HUES6 (cell line): ENCODE data around the gene TRIM33.
"Not testable (repeated sequence)": the region's sequence is repeated elsewhere in the genome, so short reads cannot be mapped to it uniquely, and the experiment has no call there.

Source experiments
- H3K27ac ChIP-seq: 2 replicates; pipeline ENCODE4 v1.7.0; 2013; ENCODE audit warnings: low read depth, mild to moderate bottlenecking, low read length, inconsistent platforms
- H3K27me3 ChIP-seq: 2 replicates; pipeline ENCODE4 v1.6.1; 2013; ENCODE audit warnings: low read length; ENCODE audit not compliant: control insufficient read depth, insufficient read depth
- H3K36me3 ChIP-seq: 2 replicates; pipeline ENCODE4 v1.6.1; 2013; ENCODE audit warnings: low read length; ENCODE audit not compliant: control insufficient read depth, insufficient read depth
- H3K4me1 ChIP-seq: 2 replicates; pipeline ENCODE4 v1.6.1; 2013; ENCODE audit warnings: low read length; ENCODE audit not compliant: control insufficient read depth, insufficient read depth
- H3K4me3 ChIP-seq: 2 replicates; pipeline ENCODE4 v1.5.1; 2013; ENCODE audit warnings: low read depth, low read length
- H3K9ac ChIP-seq: one replicate; pipeline ENCODE4 v1.6.1; 2013; ENCODE audit warnings: mild to moderate bottlenecking, low read length
- H3K9me3 ChIP-seq: 2 replicates; pipeline ENCODE4 v1.6.1; 2013; ENCODE audit warnings: low read depth, low read length; ENCODE audit not compliant: control insufficient read depth, insufficient read depth

TRIM33 gene

GRCh38 chr1:114490274-114490693 is 20.7 kb downstream of the TRIM33 start:
- H3K4me3 ChIP-seq: no peak overlapping the region
- H3K27ac ChIP-seq: no peak overlapping the region
- no peaks in the 10 kb centered on the region for H3K4me1 ChIP-seq
- no peaks in the 10 kb centered on the region for H3K27me3 ChIP-seq
- peaks cover 4% of the 10 kb centered on the region; the same call in 1 of the 2 replicates for H3K9me3 ChIP-seq
- H3K9ac ChIP-seq: no peak overlapping the region
- no peaks in the 10 kb centered on the region for H3K36me3 ChIP-seq

DNA sequence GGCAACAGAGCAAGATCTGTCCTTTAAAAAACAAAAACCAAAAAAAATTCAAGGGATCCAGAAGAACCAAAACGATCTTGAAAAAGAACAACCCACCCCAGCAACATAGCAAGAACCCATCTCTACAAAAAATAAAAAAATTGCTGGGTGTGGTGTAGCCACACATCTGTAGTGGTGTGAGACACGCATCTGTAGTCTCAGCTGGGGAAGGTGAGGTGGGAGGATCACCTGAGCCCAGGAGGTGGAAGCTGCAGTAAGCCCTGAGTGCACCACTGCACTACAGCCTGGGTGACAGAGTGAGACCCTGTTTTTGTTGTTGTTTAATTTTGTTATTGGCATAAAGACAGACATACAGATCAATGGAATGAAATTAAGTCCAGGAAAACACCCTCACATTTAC is 22.3 kb downstream of the TRIM33 start:
- Histone ChIP-seq H3K27me3 (no peaks in the 10 kb centered on the region), H3K36me3 (no peaks in the 10 kb centered on the region), H3K4me3 (no peak overlapping the region), H3K4me1 (no peaks in the 10 kb centered on the region), H3K9me3 (peaks cover 5% of the 10 kb centered on the region; the same call in 1 of the 2 replicates), H3K27ac (no peak overlapping the region), H3K9ac (no peak overlapping the region)

GRCh38 chr1:114485286-114485685 is 25.7 kb downstream of the TRIM33 start:
- H3K4me1 ChIP-seq: no peaks in the 10 kb centered on the region
- peaks cover 10% of the 10 kb centered on the region; the same call in 1 of the 2 replicates for H3K9me3 ChIP-seq
- H3K36me3 ChIP-seq: peaks cover 6% of the 10 kb centered on the region; the same call in 1 of the 2 replicates
- H3K27me3 ChIP-seq: no peaks in the 10 kb centered on the region
- no peak overlapping the region for H3K9ac ChIP-seq
- H3K4me3 ChIP-seq: no peak overlapping the region
- no peak overlapping the region for H3K27ac ChIP-seq

DNA sequence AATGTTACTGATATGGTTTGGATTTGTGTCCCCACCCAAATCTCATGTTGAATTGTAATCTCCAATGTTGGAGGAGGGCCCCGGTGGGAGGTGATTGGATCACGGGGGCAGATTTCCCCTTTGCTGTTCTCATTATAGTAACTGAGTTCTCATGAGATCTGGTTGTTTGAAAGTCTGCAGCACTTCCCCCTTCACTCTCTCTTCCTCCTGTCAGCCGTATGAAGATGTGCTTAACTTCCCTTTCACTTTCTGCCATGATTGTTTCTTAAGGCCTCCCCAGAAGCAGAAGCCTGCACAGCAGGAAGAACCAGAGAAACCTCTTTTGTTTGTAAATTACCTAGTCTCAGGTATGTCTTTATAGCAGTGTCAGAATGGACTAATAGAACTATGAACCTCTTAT is 28.4 kb downstream of the TRIM33 start:
- H3K9ac ChIP-seq: no peak overlapping the region
- H3K27ac ChIP-seq: no peak overlapping the region
- no peak overlapping the region for H3K4me3 ChIP-seq
- H3K9me3 ChIP-seq: peaks cover 15% of the 10 kb centered on the region; the same call in 1 of the 2 replicates
- no peaks in the 10 kb centered on the region for H3K27me3 ChIP-seq
- H3K4me1 ChIP-seq: peaks cover 4% of the 10 kb centered on the region; the same call in 1 of the 2 replicates
- H3K36me3 ChIP-seq: peaks cover 8% of the 10 kb centered on the region; the same call in 1 of the 2 replicates

DNA sequence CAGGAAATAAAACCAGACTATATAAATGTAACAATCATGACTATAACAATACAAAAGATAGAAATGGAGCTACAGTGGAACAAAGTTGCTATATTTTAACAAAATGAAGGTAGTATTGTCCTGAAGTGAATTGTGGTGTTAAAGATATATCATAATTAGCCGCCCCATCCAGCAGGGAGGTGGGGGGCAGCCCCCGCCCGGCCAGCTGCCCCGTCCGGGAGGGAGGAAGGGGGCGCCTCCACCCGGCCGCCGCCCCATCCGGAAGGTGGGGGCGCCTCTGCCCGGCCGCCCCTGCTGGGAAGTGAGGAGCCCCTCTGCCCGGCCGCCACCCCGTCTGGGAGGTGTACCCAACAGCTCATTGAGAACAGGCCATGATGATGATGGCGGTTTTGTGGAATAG is 31.4 kb downstream of the TRIM33 start:
- not testable (repeated sequence) for H3K4me3 ChIP-seq, H3K27ac ChIP-seq, H3K36me3 ChIP-seq, H3K9ac ChIP-seq, H3K4me1 ChIP-seq, H3K27me3 ChIP-seq
- peaks cover 16% of the 10 kb centered on the region; the same call in 1 of the 2 replicates for H3K9me3 ChIP-seq

DNA sequence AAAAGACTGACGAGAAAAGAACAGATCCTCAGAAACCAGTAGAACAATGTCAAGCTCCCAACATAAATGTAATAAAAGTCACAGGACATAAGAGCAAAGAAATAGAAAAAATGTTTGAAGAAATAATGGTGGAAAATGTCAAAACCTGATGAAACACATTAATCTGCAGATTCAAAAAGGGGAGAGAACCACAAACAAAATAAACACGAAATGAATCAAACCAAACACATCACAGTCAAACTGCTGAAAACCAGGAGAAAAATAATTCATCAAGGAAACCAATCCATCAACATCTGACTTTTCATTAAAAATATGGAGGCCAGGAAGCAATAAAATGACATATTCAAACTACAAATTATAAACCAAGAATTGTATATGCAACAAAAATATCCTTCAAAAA is 31.9 kb downstream of the TRIM33 start:
- no peak overlapping the region for H3K4me3 ChIP-seq
- H3K9me3 ChIP-seq: peaks cover 16% of the 10 kb centered on the region; the same call in 1 of the 2 replicates
- no peak overlapping the region for H3K9ac ChIP-seq
- no peak overlapping the region for H3K27ac ChIP-seq
- no peaks in the 10 kb centered on the region for H3K27me3 ChIP-seq
- H3K4me1 ChIP-seq: peaks cover 4% of the 10 kb centered on the region; the same call in 1 of the 2 replicates
- peaks cover 8% of the 10 kb centered on the region; the same call in 1 of the 2 replicates for H3K36me3 ChIP-seq

- peaks cover 4% of the 10 kb centered on the region; the same call in 1 of the 2 replicates for H3K4me1 ChIP-seq
- H3K9ac ChIP-seq: no peak overlapping the region
- H3K9me3 ChIP-seq: peaks cover 3% of the 10 kb centered on the region; the same call in 1 of the 2 replicates
- H3K4me3 ChIP-seq: no peak overlapping the region
- H3K36me3 ChIP-seq: peaks cover 4% of the 10 kb centered on the region; the same call in 1 of the 2 replicates
- no peak overlapping the region for H3K27ac ChIP-seq
- H3K27me3 ChIP-seq: no peaks in the 10 kb centered on the region
Observed at GRCh38 chr1:114473796-114474195, 37.2 kb downstream of the TRIM33 start.

- Histone ChIP-seq H3K36me3 (peaks cover 4% of the 10 kb centered on the region; the same call in 1 of the 2 replicates), H3K27ac (no peak overlapping the region), H3K9me3 (peaks cover 3% of the 10 kb centered on the region; the same call in 1 of the 2 replicates), H3K4me1 (peaks cover 5% of the 10 kb centered on the region; the same call in 1 of the 2 replicates), H3K4me3 (no peak overlapping the region), H3K27me3 (no peaks in the 10 kb centered on the region), H3K9ac (no peak overlapping the region)
Observed at GRCh38 chr1:114472408-114472807, 38.6 kb downstream of the TRIM33 start.

DNA sequence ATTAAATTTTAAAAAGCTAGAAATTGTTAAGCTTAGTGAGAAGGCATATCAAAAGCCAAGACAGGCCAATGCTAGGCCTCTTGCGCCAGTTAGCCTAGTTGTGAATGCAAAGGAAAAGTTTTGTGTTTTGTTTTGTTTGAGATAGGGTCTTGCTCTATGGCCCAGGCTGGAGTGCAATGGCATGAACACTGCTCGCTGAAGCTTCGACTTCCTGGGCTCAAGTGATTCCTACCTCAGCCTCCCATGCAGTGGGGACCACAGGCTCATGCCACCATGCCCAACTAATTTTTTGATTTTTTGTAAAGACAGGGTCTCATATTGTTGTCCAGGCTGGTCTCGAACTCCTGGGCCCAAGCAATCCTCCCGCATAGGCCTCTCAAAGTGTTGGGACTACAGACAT is 40.3 kb downstream of the TRIM33 start:
- Histone ChIP-seq H3K9ac (no peak overlapping the region), H3K9me3 (peaks cover 5% of the 10 kb centered on the region; the same call in 1 of the 2 replicates), H3K4me1 (peaks cover 5% of the 10 kb centered on the region; the same call in 1 of the 2 replicates), H3K27me3 (no peaks in the 10 kb centered on the region), H3K36me3 (peaks cover 4% of the 10 kb centered on the region; the same call in 1 of the 2 replicates), H3K4me3 (no peak overlapping the region), H3K27ac (no peak overlapping the region)

DNA sequence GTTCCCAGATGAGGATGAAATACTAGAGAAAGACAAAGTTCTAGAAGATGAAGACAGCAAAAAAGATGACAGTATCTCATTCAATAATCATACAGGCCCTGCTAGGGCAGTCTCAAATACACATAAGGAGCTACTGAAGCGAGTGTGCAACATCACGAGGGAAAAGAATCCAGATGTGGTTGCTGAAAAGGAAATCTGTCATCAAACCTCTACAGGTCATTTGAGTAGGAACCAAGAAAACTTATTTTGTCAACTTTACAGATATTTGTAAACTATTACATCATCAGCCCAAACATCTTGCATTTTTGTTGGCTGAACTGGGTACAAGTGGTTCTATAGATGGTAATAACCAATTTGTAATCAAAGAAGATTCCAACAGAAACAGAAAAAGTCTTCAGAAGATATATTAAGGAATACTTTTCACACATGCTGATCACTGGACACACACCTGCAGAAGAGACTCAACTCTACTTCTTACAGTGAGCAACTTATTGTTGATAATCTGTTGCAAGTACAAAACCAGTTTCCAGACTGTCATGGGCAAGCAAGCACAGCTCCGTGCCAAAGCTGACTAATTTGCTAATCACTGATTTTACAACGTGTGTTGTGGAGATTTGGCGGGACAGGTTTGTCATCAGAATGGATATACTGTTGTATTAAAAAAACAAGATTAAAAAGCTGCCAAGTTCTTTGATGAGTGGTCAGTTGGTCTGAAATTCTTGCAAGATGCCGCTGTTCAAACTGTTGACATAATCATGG is 42.1 kb downstream of the TRIM33 start:
- Histone ChIP-seq H3K4me1 (peaks cover 13% of the 10 kb centered on the region), H3K27me3 (no peaks in the 10 kb centered on the region), H3K9ac (no peak overlapping the region), H3K4me3 (no peak overlapping the region), H3K9me3 (peaks cover 2% of the 10 kb centered on the region; the same call in 1 of the 2 replicates), H3K36me3 (peaks cover 6% of the 10 kb centered on the region; the same call in 1 of the 2 replicates), H3K27ac (no peak overlapping the region)

- peaks cover 10% of the 10 kb centered on the region for H3K36me3 ChIP-seq
- no peak overlapping the region for H3K4me3 ChIP-seq
- H3K27me3 ChIP-seq: no peaks in the 10 kb centered on the region
- no peak overlapping the region for H3K9ac ChIP-seq
- H3K9me3 ChIP-seq: peaks cover 2% of the 10 kb centered on the region; the same call in 1 of the 2 replicates
- peaks cover 13% of the 10 kb centered on the region for H3K4me1 ChIP-seq
- H3K27ac ChIP-seq: no peak overlapping the region
Observed at GRCh38 chr1:114468047-114468446, 43.0 kb downstream of the TRIM33 start.
